Right lung (tissue), 5 donors: ENCODE measurements around the gene ZNF518A. TPM values are rescaled to one million over a fixed set of nuclear protein-coding genes. Genes with fewer than 3 reads are reported as not detected.
"Not testable (repeated sequence)": the region's sequence is repeated elsewhere in the genome, so short reads cannot be mapped to it uniquely, and the experiment has no call there.

Source experiments
- DNase-seq, 2 donors: peaks; one replicate each; pipeline ENCODE4 v3.0.0-alpha.2; 2013
- polyA plus RNA-seq, 5 donors: library from polyadenylated mRNA; unstranded; fragments of 120-200 nt; gene quantifications; one replicate each; pipeline versions ENCODE4 v1.2.1 to v1.2.3, GENCODE V29; 2013; ENCODE audit warnings: inconsistent platforms in 1 of 5, low replicate concordance in 1 of 5; ENCODE audit not compliant: insufficient read length in 5 of 5, insufficient read depth in 1 of 5

The ZNF518A gene
- polyA plus RNA-seq, 5 donors, result 28.9 to 61.5 (median 49.9) TPM

DNA sequence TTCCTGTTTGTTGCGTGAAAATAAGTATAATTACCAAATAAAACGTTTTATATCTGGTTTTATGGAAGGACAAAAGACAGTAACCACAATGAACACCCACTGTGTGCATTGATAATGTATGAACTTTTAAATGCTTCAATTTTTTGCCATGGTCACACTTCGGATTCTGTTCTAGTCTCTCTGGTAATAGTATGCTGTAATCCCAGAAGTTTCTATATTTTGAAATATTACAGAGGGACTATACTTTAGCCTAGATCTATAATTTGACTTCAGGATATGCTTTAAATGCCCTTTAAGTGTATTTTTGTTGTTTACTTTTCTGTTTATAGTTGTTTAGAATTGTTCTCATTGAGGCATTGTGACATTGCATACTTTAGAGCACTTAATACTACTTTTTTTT, 1.5 kb downstream of the ZNF518A start:
- DNase-seq, result no peak

DNA sequence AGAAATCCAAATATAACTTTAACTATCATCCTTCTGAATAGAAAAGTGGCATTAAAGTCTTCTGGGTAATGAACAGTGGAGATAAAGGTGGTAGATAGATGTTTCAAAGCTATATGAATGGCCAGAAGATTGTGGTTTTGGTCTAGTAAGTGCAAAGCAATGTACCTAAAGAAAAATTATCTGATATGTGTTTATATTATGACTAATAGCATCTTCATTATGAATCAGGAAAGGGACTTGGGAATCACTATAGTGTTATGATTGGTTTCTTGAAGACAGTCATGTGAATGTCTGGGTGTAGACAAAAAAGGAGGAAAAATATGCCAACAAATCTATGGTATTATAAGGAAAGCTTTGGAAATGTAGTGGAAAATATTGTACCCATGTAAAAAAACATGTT, 3.0 kb downstream of the ZNF518A start:
- no peak for DNase-seq

DNA sequence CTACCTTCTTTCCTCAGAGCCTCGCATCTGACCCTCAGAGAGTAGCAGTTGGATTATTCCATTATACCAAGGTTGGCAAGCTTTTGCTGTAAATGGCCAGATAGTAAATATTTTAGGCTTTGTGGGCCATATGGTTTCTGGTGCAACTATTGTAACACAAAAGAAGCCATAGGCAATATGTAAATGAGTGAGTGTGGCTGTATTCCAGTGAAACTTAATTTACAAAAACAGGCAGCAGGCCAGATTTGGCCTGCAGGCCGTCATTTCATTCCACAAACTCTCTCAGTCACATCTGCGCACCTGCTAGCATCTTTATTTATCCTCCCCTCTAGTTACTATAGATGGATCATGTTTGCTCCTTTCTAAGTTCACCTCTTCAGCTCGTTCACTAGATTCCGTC, 6.7 kb downstream of the ZNF518A start:
- DNase-seq, result no peak

DNA sequence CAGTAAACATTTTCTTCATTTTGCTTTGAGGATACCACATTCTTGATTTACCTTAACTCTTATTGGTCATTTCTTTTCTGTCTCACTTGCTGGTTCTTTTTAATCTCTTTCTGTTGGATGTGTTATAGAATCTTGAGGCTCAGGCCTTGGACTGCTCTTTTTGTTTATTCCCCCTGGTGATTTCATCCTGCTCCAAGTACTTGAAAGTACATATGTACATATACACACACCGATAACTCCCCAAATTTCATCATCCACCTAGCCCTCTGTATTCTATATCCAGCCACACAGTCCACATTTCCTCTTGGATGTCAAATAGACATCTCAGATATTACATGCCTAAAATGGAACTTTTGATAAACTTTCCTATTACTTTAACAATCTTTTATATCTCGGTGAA, 7.5 kb downstream of the ZNF518A start:
- no peak for DNase-seq

DNA sequence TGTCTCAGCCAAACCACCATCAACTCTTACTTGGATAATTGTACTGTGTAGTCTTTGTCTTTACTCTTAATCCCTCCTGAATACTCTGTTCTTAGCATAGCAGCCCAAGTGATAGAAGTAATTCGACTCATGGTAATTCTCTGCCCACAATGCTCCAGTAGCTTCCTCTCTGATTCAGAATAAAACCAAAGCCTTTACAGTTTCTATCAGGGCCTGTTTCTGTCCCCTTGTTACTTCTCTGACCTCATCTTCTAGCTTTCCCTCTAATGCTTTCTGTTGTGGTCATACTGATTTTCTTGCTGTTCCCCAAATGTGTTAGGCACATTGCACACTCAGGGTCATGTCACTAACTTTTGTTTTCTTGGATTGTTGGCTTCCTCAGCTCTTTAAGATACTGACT, 8.0 kb downstream of the ZNF518A start:
- DNase-seq, result no peak

DNA sequence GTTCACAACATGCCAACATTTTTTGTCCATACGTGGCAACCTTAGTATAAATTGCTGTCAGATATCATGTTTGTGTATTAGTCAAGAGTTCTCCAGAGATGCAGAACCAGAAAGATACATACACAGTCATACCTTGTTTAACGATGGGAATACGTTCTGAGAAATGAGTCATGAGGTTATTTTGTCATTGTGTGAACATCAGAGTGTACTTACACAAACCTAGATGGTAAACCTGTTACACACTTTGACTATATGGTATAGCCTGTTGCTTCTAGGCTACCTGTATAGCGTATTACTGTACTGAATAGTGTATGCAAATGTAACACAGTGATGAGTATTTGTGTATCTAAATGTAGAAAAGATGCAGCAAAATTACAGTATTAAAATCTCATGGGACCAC, 22.3 kb downstream of the ZNF518A start:
- no peak for DNase-seq

DNA sequence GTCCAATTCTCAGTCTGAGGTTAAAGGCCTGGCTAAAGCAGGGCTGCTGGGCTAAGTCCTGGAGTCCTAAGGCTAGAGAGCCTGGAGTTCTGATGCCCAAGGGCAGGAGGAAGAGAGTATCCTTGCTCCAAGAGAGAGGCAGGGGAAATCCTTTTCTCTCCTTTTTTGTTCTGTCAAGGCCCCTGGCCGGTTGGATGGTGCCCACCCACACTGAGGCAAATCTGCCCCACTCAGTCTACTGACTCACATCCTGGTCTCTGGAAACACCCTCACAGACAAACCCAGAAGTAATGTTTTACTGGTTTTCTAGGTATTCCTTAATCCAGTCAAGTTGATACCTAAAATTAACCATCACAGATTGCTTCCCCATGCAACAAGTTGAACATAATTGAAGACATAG, 23.0 kb downstream of the ZNF518A start:
- DNase-seq, result no peak

DNA sequence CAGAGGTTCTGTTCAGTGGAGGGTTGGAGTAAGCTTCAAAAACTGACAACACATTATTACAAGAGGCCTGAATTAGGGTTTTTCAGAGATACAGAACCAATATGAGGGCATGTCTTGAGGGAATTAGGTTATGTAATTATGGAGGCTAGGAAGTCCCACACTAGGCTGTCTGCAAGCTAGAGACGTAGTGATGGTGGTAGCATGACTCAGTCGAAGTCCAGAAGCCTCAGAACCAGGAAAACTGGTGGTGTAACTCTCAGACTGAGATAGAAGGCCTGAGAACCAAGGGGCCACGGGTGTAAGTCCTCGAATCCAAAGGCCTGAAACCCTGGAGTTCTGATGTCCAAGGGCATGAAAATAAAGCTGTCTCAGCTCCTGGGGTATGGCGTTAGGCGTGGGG, 35.6 kb downstream of the ZNF518A start:
- DNase-seq, result no peak

DNA sequence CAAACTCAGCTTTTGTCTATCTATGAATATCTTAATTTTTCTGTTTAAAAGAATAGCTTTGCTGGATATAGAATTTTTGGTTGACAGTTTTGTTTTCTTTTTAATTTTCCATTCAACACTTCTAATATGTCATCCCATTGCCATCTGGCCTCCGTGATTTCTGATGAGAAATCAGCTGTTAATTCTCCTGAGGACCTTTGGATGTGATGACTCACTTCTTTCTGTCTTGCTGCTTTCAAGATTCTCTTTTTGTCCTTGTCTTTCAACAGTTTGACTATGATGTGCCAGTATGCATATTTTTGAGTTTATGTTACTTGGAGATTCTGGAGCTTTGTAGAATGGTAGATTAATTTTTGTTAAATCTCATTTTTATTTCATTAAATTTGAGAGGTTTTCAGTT, 38.4 kb downstream of the ZNF518A start:
- no peak for DNase-seq

DNA sequence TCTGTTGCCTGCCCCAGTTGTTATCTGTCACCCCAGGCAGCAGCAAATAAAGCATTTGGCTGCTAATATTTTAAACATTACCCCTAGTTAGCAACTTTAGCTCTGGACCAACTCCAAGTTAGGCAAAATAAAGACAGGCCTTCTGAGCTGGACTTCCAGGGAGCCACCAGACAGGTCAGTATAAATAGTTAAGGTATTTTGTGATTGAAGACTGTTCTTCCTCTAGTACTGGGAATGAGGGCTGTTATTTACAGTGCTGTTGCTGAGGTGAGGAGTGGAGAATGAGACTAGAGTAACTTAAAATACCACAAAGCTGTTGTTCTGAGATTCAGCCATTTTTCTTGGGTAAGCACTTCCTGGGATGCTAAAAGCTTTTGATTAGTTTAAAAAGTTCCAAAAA, 40.1 kb downstream of the ZNF518A start:
- no peak for DNase-seq

DNA sequence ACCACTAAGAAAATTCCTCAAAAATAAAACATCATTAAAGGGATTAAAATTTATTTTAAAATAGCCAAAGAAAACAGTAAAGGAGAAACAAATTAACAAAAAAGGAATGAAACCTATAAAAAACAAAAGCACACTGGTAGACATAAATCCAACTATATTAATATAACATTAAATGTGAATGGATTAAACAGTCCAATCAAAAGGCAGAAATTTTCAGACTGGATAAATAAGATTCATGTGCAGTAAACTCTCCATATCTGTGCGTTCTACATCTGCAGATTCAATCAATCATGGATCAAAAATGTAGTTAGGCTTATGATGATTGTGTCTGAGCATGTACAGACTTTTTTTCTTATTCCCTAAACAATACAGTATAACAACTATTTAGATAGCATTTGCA, 42.6 kb downstream of the ZNF518A start:
- no peak for DNase-seq

DNA sequence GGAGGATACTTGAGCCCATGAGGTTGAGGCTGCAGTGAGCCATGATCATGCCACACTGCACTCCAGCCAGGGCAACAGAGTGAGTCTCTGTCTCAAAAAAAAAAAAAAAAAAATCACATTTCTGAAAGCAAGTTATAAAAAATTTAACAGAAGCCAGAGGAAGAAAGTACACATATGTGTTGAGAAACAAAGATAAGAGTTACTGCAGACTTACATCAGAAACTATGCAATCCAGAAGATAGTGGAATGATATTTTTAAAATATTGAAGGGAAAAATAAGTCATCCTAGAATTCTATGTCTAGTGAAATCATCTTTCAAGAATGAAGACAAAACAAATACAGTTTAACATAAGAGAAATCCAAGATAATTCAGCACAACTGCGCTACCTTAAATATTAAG, 46.9 kb downstream of the ZNF518A start:
- DNase-seq, result no peak

DNA sequence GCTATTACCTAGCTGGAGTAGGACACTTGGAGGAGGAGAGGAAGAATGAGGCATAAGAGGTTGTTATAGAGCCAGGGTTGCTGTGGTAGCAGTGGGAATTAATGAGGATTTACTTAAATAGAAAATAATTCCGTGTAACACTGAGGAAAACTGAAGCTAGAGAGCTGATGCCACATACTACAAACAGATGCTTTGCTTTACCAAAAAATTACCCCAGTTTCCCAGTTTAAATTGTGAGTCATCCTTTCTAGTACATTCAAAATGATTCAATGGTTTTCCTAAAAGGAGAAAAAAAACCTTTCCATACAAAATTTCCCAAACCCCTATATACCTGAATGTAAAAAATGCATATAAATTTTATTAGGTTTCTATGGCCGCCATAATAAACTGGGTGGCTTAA, 58.3 kb downstream of the ZNF518A start:
- DNase-seq, result no peak

DNA sequence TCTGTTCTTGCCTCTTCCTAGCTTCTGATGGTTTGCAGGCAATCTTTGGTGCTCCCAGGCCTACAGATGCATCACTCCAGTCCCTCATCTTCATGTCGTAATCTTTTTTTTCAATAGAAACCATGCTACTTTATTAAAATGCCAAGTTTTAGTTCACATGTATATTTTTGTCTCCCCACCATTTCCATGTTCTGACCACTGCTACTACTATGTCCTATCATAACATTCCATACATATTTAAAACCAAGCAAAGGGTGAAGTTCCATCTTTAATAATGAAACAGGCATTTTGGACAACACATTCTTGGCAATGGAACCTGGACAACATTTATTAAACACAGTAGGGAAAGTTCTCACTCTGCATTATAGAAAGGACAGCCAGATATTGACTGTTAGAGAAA, 58.8 kb downstream of the ZNF518A start:
- DNase-seq, result no peak

DNA sequence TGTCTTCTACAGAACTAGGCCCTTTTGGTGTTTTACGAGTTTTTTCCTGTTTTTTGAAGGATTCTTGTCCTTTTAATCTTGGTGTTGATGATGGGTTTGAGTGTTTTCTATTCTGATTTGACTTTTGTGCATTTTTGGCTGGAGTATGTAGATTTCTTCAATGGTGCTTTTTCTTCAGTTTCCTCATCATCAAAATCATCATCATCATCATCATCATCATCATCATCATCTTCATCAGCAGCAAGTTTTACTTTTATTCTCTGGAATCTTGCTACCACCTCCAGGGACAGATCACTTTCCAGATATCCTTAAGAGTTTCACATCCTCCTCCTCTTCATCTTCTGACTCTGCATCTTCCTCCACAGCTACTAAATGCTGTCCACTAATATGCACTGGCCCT, 59.4 kb downstream of the ZNF518A start:
- DNase-seq, result not testable (repeated sequence)

DNA sequence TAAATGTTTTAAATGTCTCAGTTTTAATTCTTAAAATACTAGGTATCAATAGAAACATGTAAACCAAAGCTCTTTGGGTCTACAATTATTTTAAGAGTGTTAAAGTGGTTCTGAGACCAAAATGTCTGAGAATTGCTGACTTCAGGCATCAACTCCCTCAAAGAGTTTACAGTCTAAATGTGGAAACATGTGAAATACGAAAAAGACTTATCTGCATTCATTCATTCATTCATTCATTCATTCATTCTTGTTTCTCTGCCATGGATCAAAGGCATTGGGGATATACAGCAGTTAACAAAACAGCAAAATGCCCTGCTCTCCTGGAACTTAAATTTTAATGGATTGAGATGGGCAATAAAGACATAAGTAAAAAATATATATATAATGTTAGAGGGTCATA, 71.4 kb downstream of the ZNF518A start:
- no peak for DNase-seq

DNA sequence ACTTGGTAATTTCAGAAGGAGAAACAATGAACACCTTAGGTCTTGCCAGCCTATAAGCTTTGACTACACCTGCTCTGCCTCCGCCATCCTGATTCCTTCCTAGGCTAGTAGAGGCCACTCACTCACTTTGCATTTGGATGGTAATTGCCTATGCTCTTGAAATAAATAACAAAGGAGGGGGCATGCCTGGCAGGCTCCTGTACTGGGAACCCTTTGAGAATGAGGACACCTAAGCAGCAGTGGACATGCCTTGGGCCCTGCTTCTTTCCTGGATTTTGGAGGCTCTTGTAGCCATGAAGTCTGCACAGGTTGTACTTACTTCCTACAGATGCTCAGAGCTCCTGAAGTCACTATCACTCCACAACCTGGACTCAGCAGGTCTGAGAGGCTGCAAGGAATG, 75.5 kb downstream of the ZNF518A start:
- DNase-seq, result no peak

DNA sequence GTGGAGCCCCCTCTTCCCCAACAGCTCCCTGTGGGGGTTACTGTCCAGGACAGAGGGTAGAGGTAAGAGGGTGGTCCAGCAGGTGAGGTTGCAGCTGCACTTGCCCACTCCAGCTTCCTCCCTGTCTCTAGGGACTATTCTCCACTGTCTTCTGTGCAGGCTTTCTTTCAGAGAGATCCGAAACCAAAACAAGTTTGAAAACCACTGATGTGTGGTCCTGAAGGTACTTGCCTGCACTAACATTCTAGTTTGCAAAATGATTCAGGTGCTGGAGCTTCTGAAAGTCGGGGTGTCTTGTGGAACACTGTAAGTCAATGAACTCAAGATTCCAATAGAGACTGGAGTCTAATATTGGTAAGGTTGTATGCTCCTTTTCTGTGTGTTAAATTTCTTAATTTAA, 78.2 kb downstream of the ZNF518A start:
- DNase-seq, result no peak

DNA sequence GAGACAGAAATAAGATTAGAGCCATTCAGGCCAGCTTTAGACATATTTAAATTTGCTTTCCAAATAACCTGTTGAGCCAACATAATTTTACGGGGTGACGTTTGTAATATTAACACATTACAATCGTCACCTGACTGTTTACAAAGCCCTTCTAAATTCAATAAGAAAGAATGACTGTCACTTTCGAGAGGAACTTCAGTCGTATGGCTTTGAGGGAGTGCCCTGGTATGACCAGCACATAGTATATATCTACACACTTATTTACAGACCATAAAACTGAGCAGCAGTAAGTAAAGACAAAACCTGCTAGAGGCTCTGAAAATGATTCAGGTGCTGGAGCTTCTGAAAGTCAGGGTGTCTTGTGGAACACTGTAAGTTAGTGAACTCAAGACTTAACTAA, 78.8 kb downstream of the ZNF518A start:
- DNase-seq, result no peak

DNA sequence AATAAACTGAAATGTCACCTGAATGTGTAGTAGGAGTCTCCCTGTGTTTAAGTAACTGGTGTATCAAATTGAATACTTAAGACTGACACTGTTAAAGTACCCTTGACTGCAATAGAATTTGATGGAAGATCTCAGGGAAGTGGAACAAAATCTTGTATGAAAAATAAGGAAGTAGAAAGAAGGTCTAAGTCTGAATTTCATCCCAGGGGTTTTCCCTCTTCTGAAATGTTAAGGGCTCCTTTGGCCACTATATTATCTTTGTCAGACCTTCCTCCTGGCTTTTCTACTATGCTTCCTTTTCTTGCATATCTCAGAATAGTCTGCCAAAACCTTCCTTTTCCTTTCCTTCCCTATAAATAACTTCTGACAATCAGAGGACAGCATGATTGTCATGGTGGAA, 81.7 kb downstream of the ZNF518A start:
- DNase-seq, result no peak

DNA sequence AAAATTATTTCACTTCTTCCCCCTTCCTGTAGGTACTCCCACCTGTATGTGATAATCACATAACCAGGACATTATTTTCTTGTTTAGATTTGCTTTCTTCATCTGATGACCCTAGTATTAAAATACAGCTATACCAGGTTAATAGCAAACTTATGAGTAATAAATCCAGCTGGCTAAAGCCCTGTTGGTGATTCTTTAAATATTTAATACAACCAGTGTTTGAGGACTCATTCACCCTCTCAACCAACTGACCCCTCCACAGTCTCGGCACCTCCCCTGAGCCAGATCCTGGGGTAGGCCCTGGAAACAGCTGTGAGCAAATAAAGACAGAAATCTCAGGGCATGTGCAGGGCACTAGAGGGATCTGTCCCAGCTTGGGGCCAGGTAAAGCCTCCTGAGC, 82.8 kb downstream of the ZNF518A start:
- no peak for DNase-seq
